HCT116 (cell line): ENCODE data around the gene PCBP1. TPM values are rescaled to one million over a fixed set of nuclear protein-coding genes. Genes with fewer than 3 reads are reported as not detected.

Source experiments
- ATAC-seq: fragments of 200-7000 bp; cut with Tn5 transposase; 2 replicates; pipeline ENCODE4 v1.9.1; 2020; ENCODE audit warnings: mild to moderate bottlenecking, moderate library complexity
- BruUV-seq: library from RNA; stranded (reverse); fragments of 400-500 nt; replicated peaks from 2 replicates; lab custom pipeline; 2021; lab: Mats Ljungman, UMichigan
- CTCF ChIA-PET: fragments of 300-600 bp; sonication (Branson Sonifier 250); formaldehyde crosslinking; loops from one replicate; lab custom pipeline; 2021; ENCODE audit warnings: antibody characterized with exemption; lab: Charles Lee
- POLR2A ChIA-PET: fragments of 300-600, 350-600 bp; sonication (Branson Sonifier 250); formaldehyde crosslinking; loops from one replicate; lab custom pipeline; 2021; ENCODE audit warnings: antibody characterized with exemption; lab: Charles Lee
- RAD21 ChIA-PET, 2 experiments: fragments of 300-600 bp; sonication (Branson Sonifier 250); formaldehyde crosslinking; loops; one replicate each; lab custom pipeline; 2023; ENCODE audit warnings: low total read pairs in 2 of 2; ENCODE audit not compliant: uncharacterized antibody in 2 of 2, unreplicated experiment in 2 of 2, low non-redundant PET in 1 of 2; lab: Charles Lee
- DNase-seq: peaks from one replicate; pipeline ENCODE4 v3.0.0-alpha.2; 2010; ENCODE audit warnings: low read depth, low spot score
- H2AFZ ChIP-seq: fragments of 200-600 bp; shearing (Covaris generic), sonication (generic); 2 replicates; pipeline ENCODE4 v1.6.1; 2017; ENCODE audit warnings: low read depth, mixed run types, mixed read lengths, antibody characterized with exemption, low read length; ENCODE audit not compliant: poor library complexity, severe bottlenecking
- H3K27ac ChIP-seq: 2 replicates; pipeline ENCODE4 v1.5.1; 2012; ENCODE audit warnings: low read depth, low read length
- H3K27me3 ChIP-seq: fragments of 200-600 bp; sonication (generic); 2 replicates; pipeline ENCODE4 v1.6.1; 2016; ENCODE audit warnings: mixed run types, low read length, mixed read lengths; ENCODE audit not compliant: insufficient read depth
- H3K36me3 ChIP-seq, 2 experiments: fragments of 200-500 bp in 1 of 2; fragments of 200-600 bp in 1 of 2; sonication (Bioruptor generic) in 1 of 2; sonication (generic) in 1 of 2; 2 replicates each; pipeline versions ENCODE4 v1.5.1 to v1.6.1; 2014 to 2016; ENCODE audit warnings: low read length in 2 of 2, inconsistent platforms in 1 of 2, mixed read lengths in 1 of 2, mixed run types in 1 of 2; ENCODE audit not compliant: insufficient read depth in 2 of 2, control insufficient read depth in 1 of 2
- H3K4me1 ChIP-seq, 2 experiments: fragments of 200-600 bp in 1 of 2; sonication (generic) in 1 of 2; 2 replicates each; pipeline versions ENCODE4 v1.5.1 to v1.6.1; 2012 to 2017; ENCODE audit warnings: low read length in 2 of 2, inconsistent platforms in 1 of 2, mild to moderate bottlenecking in 1 of 2, mixed read lengths in 1 of 2, mixed run types in 1 of 2, moderate library complexity in 1 of 2; ENCODE audit not compliant: insufficient read depth in 2 of 2, control insufficient read depth in 1 of 2
- H3K4me2 ChIP-seq: fragments of 200-600 bp; sonication (generic); 2 replicates; pipeline ENCODE4 v1.6.1; 2017; ENCODE audit warnings: mixed run types, low read length, mixed read lengths
- H3K4me3 ChIP-seq, 2 experiments: fragments of 200-600 bp in 1 of 2; sonication (generic) in 1 of 2; replicated peaks in 1 of 2; 2 replicates each; pipeline ENCODE4 v1.5.1; 2011 to 2016; ENCODE audit warnings: low read length in 2 of 2, control low read depth in 1 of 2, low read depth in 1 of 2, mild to moderate bottlenecking in 1 of 2, mixed read lengths in 1 of 2, mixed run types in 1 of 2
- H3K79me2 ChIP-seq: fragments of 200-600 bp; sonication (generic); 2 replicates; pipeline ENCODE4 v1.6.1; 2017; ENCODE audit warnings: mild to moderate bottlenecking, mixed run types, low read length, moderate library complexity, mixed read lengths; ENCODE audit not compliant: insufficient read depth
- H3K9ac ChIP-seq: fragments of 200-600 bp; sonication (generic); 2 replicates; pipeline ENCODE4 v1.6.1; 2016; ENCODE audit warnings: low read length, mixed read lengths
- H3K9me2 ChIP-seq: fragments of 200-600 bp; sonication (generic), shearing (Covaris generic); 2 replicates; pipeline ENCODE4 v1.6.1; 2017; ENCODE audit warnings: mixed run types, mild to moderate bottlenecking, moderate library complexity; ENCODE audit not compliant: insufficient read depth
- H3K9me3 ChIP-seq, 2 experiments: fragments of 200-500 bp in 1 of 2; fragments of 200-600 bp in 1 of 2; sonication (Bioruptor generic) in 1 of 2; sonication (generic) in 1 of 2; 2 replicates each; pipeline ENCODE4 v1.6.1; 2014 to 2017; ENCODE audit warnings: low read length in 2 of 2, mixed read lengths in 2 of 2, inconsistent platforms in 1 of 2, low read depth in 1 of 2, mild to moderate bottlenecking in 1 of 2, mixed run types in 1 of 2, moderate library complexity in 1 of 2; ENCODE audit not compliant: control insufficient read depth in 1 of 2, insufficient read depth in 1 of 2
- H4K20me1 ChIP-seq: fragments of 200-600 bp; sonication (generic), shearing (Covaris generic); 2 replicates; pipeline ENCODE4 v1.6.1; 2017; ENCODE audit warnings: mixed run types, mild to moderate bottlenecking, moderate library complexity; ENCODE audit not compliant: insufficient read depth
- CBX3 ChIP-seq: IDR thresholded peaks from 2 replicates; pipeline ENCODE4 v1.6.1; 2012; ENCODE audit warnings: low read depth
- CEBPB ChIP-seq: IDR thresholded peaks from 2 replicates; pipeline ENCODE4 v1.6.1; 2012; ENCODE audit warnings: low read depth
- EGR1 ChIP-seq: IDR thresholded peaks from 2 replicates; pipeline ENCODE4 v1.6.1; 2012; ENCODE audit warnings: low read depth
- ELF1 ChIP-seq: IDR thresholded peaks from 2 replicates; pipeline ENCODE4 v1.6.1; 2012; ENCODE audit warnings: low read depth, borderline replicate concordance
- EZH2phosphoT487 ChIP-seq: fragments of 200-600 bp; IDR thresholded peaks from 2 replicates; pipeline ENCODE4 v1.6.1; 2018; ENCODE audit warnings: antibody characterized with exemption, borderline replicate concordance
- FOSL1 ChIP-seq: IDR thresholded peaks from 2 replicates; pipeline ENCODE4 v1.6.1; 2012; ENCODE audit warnings: low read depth
- MAX ChIP-seq: IDR thresholded peaks from 2 replicates; pipeline ENCODE4 v1.6.1; 2012
- POLR2A ChIP-seq: IDR thresholded peaks from 2 replicates; pipeline ENCODE4 v1.7.0; 2011; ENCODE audit warnings: borderline replicate concordance; ENCODE audit not compliant: insufficient read depth, insufficient read length; ENCODE audit errors: extremely low read depth
- POLR2AphosphoS5 ChIP-seq: IDR thresholded peaks from 2 replicates; pipeline ENCODE4 v1.6.1; 2011; ENCODE audit warnings: mild to moderate bottlenecking, low read depth, low read length, moderate library complexity
- RAD21 ChIP-seq: IDR thresholded peaks from 2 replicates; pipeline ENCODE4 v1.6.1; 2012; ENCODE audit warnings: low read depth, mild to moderate bottlenecking
- REST ChIP-seq: IDR thresholded peaks from 2 replicates; pipeline ENCODE4 v1.6.1; 2012; ENCODE audit warnings: low read depth
- SIN3A ChIP-seq: IDR thresholded peaks from 2 replicates; pipeline ENCODE4 v1.6.1; 2012; ENCODE audit warnings: low read depth
- SP1 ChIP-seq: IDR thresholded peaks from 2 replicates; pipeline ENCODE4 v1.6.1; 2012; ENCODE audit warnings: low read depth
- TCF7L2 ChIP-seq: IDR thresholded peaks from 2 replicates; pipeline ENCODE4 v1.7.0; 2011; ENCODE audit warnings: borderline replicate concordance, inconsistent platforms; ENCODE audit not compliant: insufficient read depth, insufficient read length; ENCODE audit errors: extremely low read depth
- ZFX ChIP-seq: fragments of 450-650 bp; IDR thresholded peaks from 2 replicates; pipeline ENCODE4 v1.6.1; 2017
- ZNF274 ChIP-seq: fragments of 200-500 bp; sonication (Bioruptor generic); IDR thresholded peaks from 2 replicates; pipeline ENCODE4 v1.6.1; 2014; ENCODE audit warnings: mild to moderate bottlenecking, low read depth, low read length, inconsistent platforms
- intact Hi-C: fragments of 100-400 bp; cut with micrococcal nuclease; formaldehyde crosslinking; loops from 2 replicates; pipeline ENCODE4 v1.10.0; 2022
- total RNA-seq: library from RNA; stranded (reverse); gene quantifications from one replicate; pipeline ENCODE4 v1.2.1, GENCODE V29; 2021; ENCODE audit not compliant: unreplicated experiment
- TF ChIP-seq, protein P1 (sequence below), 3 experiments: fragments of 200-600 bp in 1 of 3; sonication (generic) in 1 of 3; IDR thresholded peaks in 2 of 3; conservative IDR thresholded peaks in 1 of 3; 2 replicates each; pipeline ENCODE4 v1.5.1; 2012 to 2017; ENCODE audit warnings: low read depth in 2 of 3, low read length in 2 of 3, antibody characterized with exemption in 1 of 3, borderline replicate concordance in 1 of 3, control low read depth in 1 of 3, mild to moderate bottlenecking in 1 of 3, mixed read lengths in 1 of 3, mixed run types in 1 of 3, moderate library complexity in 1 of 3; ENCODE audit not compliant: insufficient read depth in 1 of 3
- TF ChIP-seq, protein P2 (sequence below): IDR thresholded peaks from 2 replicates; pipeline ENCODE4 v1.6.1; 2011; ENCODE audit warnings: mild to moderate bottlenecking, low read length, moderate library complexity; ENCODE audit not compliant: insufficient replicate concordance; ENCODE audit errors: extremely low read depth
- TF ChIP-seq, protein P3 (sequence below): IDR thresholded peaks from 2 replicates; pipeline ENCODE4 v1.6.1; 2012

PCBP1 gene
- total RNA-seq, 1 experiment from 2014 or later: 256 TPM

DNA sequence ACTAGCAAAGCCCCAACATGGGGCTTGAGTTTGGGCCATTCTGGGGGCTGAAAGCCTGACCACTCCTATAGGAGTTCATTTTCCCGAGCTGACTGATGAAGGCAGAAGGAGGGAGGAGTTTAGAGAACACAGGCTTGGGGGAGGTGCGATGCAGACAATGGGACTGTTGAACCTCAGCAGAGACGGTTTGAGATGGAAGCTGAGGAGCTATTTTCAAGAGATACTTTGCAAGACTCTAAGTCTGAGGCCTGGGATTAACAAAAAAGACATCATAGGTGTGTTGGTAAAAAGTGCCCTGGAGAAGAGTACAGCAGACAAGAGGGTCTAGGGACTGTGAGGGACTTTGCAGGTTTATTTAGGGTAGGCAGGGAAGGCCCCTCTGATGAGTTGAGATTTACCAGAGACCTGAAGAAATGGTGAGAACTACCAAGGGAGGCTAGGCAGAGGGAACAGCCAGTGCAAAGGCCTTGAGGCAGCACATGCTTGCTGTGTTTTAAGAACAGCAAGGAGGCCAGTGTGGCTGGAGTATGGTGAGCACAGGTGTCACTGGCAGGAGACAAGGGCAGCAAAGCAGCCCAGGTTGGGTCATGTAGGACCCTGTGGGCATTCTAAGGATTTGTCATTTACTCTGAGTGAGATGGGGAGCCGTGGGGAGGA lies 31.6 kb downstream of the PCBP1 start:
- RAD21 ChIA-PET: no interaction called here
- peak; percentile 74 for ATAC-seq
- BruUV-seq: no TSS peak

More for the DNA sequence above, 31.6 kb downstream of the PCBP1 start:
- Histone ChIP-seq H3K4me3 (no peak overlapping the region), H3K27me3 (no peaks in the 10 kb centered on the region), H3K4me1 (peaks cover 21 to 30% of the 10 kb centered on the region in 2 experiments), H3K9me3 (no peaks in the 10 kb centered on the region), H3K36me3 (no peaks in the 10 kb centered on the region), H3K79me2 (no peaks in the 10 kb centered on the region), H3K9ac (no peak overlapping the region; the same call in 1 of the 2 replicates)
- DNase-seq: no peak
- TF ChIP-seq CEBPB (no peak), TCF7L2 (no peak), MAX (no peak), SIN3A (no peak), ZFX (no peak), FOSL1 (no peak), EGR1 (no peak), POLR2A (no peak), SP1 (no peak), ZNF274 (no peak), CBX3 (no peak), EZH2phosphoT487 (no peak), POLR2AphosphoS5 (no peak), RAD21 (no peak), REST (no peak), ELF1 (no peak)
- TF ChIP-seq, protein P1, sequence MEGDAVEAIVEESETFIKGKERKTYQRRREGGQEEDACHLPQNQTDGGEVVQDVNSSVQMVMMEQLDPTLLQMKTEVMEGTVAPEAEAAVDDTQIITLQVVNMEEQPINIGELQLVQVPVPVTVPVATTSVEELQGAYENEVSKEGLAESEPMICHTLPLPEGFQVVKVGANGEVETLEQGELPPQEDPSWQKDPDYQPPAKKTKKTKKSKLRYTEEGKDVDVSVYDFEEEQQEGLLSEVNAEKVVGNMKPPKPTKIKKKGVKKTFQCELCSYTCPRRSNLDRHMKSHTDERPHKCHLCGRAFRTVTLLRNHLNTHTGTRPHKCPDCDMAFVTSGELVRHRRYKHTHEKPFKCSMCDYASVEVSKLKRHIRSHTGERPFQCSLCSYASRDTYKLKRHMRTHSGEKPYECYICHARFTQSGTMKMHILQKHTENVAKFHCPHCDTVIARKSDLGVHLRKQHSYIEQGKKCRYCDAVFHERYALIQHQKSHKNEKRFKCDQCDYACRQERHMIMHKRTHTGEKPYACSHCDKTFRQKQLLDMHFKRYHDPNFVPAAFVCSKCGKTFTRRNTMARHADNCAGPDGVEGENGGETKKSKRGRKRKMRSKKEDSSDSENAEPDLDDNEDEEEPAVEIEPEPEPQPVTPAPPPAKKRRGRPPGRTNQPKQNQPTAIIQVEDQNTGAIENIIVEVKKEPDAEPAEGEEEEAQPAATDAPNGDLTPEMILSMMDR (IDR thresholded peaks at IDR 0.05 in 2 of 3, conservative IDR thresholded peaks at IDR 0.05 in 1 of 3; ENCODE audit: borderline replicate concordance in 1 of 3, insufficient read depth in 1 of 3, low read depth in 2 of 3, low read length in 2 of 3): no peak
- TF ChIP-seq, protein P2, sequence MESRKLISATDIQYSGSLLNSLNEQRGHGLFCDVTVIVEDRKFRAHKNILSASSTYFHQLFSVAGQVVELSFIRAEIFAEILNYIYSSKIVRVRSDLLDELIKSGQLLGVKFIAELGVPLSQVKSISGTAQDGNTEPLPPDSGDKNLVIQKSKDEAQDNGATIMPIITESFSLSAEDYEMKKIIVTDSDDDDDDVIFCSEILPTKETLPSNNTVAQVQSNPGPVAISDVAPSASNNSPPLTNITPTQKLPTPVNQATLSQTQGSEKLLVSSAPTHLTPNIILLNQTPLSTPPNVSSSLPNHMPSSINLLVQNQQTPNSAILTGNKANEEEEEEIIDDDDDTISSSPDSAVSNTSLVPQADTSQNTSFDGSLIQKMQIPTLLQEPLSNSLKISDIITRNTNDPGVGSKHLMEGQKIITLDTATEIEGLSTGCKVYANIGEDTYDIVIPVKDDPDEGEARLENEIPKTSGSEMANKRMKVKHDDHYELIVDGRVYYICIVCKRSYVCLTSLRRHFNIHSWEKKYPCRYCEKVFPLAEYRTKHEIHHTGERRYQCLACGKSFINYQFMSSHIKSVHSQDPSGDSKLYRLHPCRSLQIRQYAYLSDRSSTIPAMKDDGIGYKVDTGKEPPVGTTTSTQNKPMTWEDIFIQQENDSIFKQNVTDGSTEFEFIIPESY: no peak
- TF ChIP-seq, protein P3, sequence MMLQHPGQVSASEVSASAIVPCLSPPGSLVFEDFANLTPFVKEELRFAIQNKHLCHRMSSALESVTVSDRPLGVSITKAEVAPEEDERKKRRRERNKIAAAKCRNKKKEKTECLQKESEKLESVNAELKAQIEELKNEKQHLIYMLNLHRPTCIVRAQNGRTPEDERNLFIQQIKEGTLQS: no peak
- TF ChIP-seq, all 23 proteins: peak for 0
- H4K20me1 ChIP-seq: no peaks in the 10 kb centered on the region
- H3K27ac ChIP-seq: no peak overlapping the region; the same call in 1 of the 2 replicates
- peak overlapping the region; percentile 97 for H2AFZ ChIP-seq
- H3K4me2 ChIP-seq: peak overlapping the region; percentile 58
- POLR2A ChIA-PET: interaction anchor here (1.0 to 2.7 kb wide), 2 partner anchors 10 to 34 kb away, joined by 4 to 13 read pairs; no protein-coding TSS in a partner anchor
- no peaks in the 10 kb centered on the region for H3K9me2 ChIP-seq
- intact Hi-C loops: no loop called here
- CTCF ChIA-PET: no interaction called here
